GM21619 (cell line): ENCODE data around the gene NOX4.

Experiments
- ATAC-seq: cut with Tn5 transposase; IDR thresholded peaks from one replicate; pipeline ENCODE4 v1.9.1; 2021; ENCODE audit not compliant: unreplicated experiment

NOX4 gene

DNA sequence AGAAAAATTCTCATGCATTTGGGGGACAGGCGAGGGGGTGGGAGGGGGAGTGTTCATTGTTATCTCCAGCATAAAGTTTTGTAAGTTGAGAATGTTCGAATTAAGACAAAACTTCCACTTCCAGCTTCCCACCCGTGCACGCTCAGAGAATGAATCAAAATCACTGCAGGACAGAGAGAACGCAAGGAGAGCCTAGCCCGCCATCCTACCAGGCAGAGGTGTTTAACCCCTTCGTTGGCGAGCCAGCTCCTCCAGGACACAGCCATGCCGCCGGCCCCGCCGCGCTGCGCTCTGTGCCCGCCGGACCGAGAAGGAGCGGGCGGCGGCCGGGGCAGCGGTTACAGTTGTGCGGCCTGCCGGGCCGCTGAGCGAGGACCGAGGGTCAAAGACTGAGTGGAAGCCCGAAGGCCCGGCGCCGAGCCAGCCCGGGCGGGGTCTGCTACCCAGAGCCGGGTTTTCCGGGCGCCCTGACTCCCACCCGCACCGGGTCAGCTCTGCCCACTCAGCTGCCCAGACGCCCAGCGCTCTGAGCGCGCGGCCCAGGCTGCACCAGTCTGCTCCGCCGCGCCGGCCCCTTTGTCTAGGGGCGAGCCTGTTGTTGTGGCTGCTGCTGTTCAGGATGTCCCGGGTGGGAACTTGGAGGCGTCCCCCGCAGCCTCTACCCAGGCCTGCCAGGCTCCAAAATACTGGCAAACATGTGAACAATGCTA is at the start of gene NOX4:
NOX4 (minus strand) TSS at position 395 of the 710 bp plus-strand sequence; CDS start at position 266, 129 bp downstream.
- no peak for ATAC-seq

- no peak for ATAC-seq
Observed at GRCh38 chr11:89540826-89541225, 49.7 kb upstream of the NOX4 start.

DNA sequence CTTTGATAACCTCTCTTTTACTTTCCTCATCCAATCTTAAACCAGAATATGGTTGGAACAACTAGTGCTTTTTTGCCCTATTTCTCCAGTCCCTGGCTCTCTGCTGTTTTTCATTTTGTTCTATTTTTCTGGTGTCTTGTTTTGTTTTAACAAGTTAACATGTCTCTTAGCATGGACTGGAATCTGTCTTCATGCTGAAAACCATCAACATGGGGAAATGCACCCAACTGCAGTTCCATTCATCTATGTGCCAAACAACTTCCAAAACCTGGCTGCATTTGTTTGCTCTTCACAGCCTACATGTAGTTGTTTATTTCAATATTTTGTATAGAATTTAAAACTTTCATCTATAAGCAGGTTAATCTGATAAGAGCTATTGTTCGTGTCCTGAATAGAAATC is 46.8 kb upstream of the NOX4 start:
- ATAC-seq, result no peak

GRCh38 chr11:89536926-89537325 is 45.8 kb upstream of the NOX4 start:
- ATAC-seq, result no peak

GRCh38 chr11:89535221-89535620 is 44.0 kb upstream of the NOX4 start:
- no peak for ATAC-seq

DNA sequence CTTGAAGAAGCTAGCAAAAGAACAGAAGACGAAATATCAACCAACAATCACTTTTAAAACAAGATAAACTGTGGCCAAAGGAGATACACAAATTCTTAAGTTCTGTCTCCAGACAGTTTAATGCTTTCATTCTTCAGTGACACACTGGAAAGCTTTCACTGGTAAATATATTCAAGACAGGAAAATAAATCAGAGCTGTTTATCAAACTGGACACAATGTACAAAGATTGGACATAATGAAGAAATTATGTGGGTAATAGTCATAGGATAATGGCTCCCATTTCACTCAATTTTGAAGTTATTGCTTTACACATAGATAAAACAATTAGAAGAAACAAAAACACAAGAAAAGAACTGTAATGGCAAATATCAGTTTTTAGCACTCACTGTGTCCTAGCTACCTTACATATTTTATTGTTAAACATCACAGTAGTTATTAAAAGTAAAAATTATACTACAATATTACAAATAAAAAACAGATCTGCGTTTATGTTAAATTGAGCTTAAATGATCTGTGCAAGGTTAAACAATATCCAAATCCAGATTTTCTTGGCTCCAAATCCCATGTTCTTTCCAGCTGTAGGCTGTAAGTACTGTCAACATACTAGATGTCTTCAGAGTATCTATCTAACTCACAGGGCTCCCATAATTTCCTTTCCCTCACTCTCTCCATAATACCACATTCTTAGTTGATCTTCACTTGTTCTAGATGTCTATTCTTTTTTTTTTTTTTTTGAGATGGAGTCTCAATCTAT is 38.6 kb upstream of the NOX4 start:
- ATAC-seq, result no peak

DNA sequence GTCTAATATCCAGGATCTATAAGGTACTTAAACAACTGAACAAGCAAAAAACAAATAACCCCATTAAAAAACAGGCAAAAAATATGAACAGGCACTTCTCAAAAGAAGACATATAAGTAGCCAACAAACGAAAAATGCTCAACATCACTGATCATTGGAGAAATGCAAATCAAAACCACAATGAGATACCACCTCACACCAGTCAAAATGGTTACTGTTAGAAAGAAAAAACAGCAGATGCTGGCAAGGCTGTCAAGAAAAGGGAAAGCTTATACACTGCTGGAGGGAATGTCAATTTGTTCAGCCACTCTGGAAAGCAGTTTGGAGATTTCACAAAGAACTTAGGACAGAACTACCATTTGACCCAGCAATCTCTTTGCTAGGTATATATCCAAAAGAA is 30.6 kb upstream of the NOX4 start:
- ATAC-seq, result no peak

GRCh38 chr11:89521294-89521693 is 30.1 kb upstream of the NOX4 start:
- ATAC-seq, result no peak

- no peak for ATAC-seq
Observed at GRCh38 chr11:89516496-89516895, 25.3 kb upstream of the NOX4 start.

- ATAC-seq, result no peak
Observed at GRCh38 chr11:89508544-89508943, 17.4 kb upstream of the NOX4 start.

DNA sequence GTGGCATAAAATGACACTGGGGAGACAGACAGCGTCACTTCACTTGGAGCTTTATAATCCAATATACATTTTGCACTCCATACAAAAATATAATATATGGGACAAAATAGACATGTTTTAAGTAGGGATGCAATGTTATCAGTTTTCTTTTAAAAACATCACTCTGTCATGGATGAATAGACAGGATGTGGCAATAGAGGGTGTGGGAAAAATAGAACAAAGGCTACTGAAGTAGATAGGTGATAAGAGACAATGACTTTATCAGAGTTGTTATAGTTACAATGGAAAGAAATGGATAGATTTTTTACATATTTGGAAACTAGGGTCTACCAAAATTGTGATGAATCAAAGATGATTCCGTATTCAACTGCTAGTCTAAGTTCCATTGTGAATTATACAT is 13.1 kb upstream of the NOX4 start:
- ATAC-seq, result no peak

DNA sequence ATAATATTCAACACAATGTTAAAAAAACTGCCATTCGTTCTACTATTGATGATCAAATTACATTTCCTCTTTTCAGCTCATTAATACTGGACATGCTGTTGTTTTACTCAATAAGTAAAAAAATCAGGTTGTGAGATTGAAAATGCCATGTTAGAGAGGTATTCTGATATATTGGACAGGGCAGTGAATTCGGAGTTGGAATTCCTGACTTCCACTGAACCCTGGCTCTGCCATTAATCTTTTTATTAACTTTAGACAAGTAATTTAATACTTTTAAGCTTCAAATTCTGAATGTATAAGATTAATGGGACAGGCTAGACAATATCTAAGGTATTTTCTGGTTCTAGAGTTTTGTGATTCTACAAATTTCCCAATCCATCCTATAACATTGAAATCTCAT is 12.2 kb upstream of the NOX4 start:
- no peak for ATAC-seq

- ATAC-seq, result no peak
Observed at GRCh38 chr11:89502301-89502700, 11.1 kb upstream of the NOX4 start.

DNA sequence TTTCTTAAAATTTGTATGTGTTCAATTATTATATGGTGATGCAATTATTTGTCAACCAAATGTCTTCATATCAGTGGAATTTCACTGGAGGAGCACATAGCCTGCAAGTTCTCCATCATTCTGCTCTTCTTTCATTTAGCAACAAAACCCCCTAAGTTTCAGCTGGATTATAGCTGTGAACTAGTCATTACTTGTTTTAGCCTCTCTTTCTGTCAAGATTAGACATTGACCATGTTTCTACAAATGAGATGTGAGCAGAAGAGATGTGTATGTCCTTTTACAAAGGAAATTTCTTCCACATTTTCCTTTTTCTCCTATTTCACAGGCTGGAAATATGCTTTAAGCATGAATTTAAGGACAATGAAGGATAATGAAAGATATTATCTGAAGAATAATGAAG is 9.2 kb upstream of the NOX4 start:
- no peak for ATAC-seq

GRCh38 chr11:89498845-89499448 is 7.8 kb upstream of the NOX4 start:
- no peak for ATAC-seq

DNA sequence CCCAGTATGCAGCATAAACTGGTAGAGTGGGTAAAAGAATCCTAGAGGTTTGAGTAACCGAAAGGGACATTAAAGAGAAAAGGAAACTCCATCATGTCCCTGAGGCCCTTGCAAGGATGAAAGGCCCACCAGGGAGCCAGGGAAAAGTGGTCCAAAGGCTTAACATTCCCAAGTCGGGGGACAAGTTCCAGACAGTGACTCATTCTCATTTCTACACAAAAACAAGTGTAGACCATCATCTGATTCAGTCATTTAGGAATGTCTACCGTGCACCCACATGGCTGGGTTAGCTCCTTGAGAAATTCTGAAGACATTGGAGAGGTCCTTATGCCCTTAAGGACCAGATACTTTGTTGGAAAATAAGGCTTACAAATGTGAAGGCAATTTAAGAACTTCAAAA is 4.8 kb upstream of the NOX4 start:
- no peak for ATAC-seq

- ATAC-seq, result no peak
Observed at GRCh38 chr11:89493431-89493830, 2.3 kb upstream of the NOX4 start.

DNA sequence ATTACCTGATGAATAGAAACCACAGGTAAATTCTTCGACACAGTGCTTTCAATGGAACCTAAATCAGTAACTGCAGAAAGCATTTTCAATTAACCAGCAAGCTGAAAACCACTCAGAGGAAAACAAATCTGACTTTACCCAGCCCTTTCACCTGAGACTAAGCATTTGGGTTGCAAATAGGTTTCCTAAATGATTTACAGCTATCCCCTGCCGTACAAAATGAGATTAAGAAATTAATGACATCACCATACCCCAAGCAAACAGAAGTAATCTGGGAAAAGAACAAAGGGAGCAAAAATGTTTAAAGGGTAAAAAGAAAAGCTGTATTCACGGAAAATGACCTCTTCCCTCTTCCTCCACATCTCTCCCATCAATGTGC is 584 bp downstream of the NOX4 start:
- no peak for ATAC-seq

- no peak for ATAC-seq
Observed at GRCh38 chr11:89489930-89490329, 1.2 kb downstream of the NOX4 start.

- ATAC-seq, result no peak
Observed at GRCh38 chr11:89487016-89487415, 4.2 kb downstream of the NOX4 start.

GRCh38 chr11:89484896-89485295 is 6.3 kb downstream of the NOX4 start:
- ATAC-seq, result no peak

GRCh38 chr11:89477175-89477574 is 14.0 kb downstream of the NOX4 start:
- ATAC-seq, result no peak
